SKM-1 (cell line): ENCODE data around the gene GRIN2A.

Source experiments
- DNase-seq: peaks from one replicate; lab custom pipeline; 2025; ENCODE audit not compliant: unreplicated experiment; lab: John Stamatoyannopoulos, UW

The GRIN2A gene

DNA sequence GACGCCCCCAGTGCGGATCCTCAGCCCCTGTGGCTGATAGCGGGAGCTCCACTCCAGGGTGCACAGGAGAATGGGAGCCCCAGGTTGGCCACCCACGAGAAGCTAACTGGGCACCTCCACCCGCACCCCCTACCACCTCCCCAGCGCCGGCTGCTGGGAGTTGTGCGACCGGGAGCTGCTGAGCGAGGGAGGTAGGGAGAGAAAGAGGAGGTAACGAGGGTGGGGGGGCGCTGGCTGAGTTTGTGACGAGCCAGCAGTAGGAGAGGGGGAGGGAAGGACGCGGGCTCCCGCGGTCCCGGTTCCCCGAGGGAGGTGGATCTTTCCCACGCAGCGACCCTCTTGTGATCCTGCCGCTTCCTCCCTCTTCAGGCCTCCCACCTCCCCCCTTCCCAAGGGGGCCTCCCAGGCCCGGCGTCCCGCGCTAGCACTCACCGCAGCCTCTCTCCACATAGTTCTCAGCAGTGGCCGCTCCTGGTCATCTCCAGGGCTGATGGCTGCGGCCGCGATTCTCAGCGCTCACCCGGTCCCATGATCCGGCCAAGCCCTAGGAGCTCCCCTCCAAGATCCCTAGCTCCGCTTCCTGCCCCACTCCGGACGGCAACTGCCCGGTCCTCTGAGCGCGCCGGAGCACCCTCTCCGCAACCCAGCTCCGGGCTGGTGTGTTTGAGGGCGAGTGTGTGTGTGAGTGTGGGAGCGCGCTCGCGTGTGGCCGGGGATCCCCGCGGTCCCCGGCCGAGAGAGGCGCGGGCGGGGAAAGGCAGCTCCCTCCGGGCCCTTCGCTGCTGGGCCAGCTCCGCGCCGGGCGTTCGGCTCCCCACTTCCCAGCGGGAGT lies at the start of gene GRIN2A:
Gene GRIN2A (minus strand): TSS at position 207 of the 832 bp plus-strand sequence. CDS start 2,017 bp downstream, outside the sequence.
- no peak for DNase-seq

DNA sequence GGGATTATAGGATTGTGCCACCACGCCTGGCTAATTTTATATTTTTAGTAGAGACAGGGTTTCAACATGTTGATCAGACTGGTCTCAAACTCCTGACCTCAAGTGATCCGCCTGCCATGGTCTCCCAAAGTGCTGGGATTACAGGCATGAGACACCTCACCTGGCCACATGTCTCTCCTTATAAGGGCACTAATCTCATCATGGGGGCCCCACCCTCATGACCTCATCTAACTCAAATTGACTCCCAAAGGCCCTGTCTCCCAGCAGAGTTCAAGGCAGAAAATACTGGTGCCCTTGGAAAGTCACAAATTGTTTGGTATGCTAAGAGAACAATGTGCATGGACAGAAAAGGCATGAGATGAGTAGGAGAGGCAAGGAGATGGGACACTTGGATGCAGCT lies 49.3 kb upstream of the GRIN2A start:
- DNase-seq, result no peak

DNA sequence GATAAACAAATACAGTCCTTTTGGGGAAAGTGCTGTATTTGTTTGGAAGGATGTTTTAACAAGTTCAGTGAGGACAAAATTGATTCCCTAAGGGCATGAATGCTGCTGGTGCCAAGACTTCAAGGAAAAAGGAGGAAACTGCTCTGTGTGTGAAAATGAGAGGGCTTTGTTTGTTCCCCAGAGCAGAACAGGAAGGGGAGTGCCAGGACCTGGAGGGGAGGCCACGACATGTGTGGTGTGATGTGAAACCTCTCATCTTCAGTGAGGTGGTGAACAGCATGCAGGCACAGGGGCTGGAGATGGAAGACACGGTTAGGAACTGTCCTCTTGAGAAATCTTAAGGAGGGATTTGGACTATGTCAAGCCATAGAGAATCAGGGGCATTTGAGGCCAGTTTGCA lies 46.6 kb upstream of the GRIN2A start:
- DNase-seq, result no peak

DNA sequence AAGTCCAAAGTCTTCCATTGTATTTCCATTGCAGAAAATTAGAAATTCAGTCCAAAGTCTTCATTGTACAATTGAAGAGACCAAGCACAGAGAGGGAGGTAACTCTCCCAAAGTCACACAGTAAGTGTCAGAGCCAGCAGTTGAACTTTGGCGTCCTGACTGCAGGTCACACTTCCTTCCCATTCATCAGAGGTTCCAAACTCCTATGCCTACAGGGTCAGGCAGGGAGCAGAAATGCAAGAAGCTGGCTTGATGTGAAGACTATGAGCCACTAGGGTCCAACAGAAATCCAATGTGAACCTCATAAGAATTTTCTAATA lies 44.7 kb upstream of the GRIN2A start:
- DNase-seq, result no peak

DNA sequence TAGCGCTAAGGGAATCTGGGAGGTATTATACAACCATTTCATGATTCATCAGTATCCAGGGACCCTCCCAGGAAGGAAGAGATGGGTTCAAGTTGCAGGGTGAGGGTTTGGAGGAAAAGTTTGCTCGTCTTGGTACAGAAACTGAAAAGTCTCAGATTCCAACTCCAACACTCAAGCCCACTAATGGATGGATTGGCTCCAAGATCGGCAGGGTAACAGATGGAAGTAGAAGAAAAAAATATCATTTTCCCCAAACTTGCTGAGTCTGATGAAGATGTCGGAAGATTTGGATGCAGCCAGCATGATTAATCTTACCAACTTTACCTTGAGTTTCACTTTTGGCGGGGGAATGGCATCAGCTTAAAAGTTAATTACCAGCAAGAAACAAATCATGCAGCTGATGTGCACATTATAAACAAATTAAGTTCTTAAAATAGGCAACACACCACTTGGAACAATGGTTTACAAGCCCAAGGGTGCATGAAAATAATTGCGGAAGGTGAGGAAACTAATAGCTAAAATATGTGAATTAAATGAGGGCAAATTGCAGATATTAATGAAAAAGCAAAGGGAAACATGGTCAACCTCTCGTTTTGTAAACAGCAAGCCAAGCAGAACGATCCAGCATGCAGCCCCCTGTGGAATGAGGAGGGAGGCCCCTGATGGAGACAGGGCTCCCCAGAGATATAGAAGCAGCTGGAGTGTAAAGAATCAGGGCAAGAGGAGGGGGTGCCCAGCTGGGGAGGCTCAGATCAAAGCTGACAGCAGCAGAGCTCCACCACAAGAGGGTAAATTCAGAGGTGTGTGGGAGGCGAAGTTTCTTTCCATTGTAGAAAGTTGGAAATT lies 44.1 kb upstream of the GRIN2A start:
- DNase-seq, result no peak

DNA sequence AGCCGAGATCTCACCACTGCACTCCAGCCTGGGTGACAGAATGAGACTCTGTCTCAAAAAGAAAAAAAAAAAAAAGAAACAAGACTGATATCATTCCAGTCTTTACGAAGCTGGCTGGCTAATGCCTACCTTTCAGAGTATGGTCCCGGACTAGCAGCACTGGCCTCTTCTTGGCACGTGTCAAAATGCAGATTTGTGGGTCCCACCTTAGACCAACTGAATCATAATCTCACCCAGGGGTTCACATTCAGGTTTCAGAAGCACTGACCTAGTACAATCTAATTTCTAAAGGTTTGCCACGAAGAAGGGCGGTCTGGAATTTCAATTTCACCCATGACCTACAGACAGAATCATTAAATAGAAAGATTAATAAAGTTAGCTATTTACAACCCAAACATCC lies 43.4 kb upstream of the GRIN2A start:
- no peak for DNase-seq

DNA sequence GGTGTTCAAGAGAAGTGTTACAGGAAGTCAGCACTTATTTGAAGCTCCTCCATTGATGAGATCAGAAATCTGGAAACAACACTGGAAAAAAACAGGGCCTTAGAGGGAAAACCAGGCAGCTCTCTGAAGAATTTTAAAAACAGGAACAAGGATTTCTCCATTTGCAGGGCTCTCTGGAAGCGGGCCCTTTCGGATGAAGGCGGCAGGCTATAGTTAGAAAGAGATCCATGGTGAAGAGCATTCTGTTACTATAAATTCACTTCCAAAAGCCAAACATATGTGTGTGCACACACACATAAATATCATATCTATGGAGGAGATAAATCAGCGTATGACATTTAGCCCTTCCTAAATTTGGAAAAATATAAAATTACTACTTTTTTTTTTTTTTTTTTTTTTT lies 42.6 kb upstream of the GRIN2A start:
- no peak for DNase-seq

DNA sequence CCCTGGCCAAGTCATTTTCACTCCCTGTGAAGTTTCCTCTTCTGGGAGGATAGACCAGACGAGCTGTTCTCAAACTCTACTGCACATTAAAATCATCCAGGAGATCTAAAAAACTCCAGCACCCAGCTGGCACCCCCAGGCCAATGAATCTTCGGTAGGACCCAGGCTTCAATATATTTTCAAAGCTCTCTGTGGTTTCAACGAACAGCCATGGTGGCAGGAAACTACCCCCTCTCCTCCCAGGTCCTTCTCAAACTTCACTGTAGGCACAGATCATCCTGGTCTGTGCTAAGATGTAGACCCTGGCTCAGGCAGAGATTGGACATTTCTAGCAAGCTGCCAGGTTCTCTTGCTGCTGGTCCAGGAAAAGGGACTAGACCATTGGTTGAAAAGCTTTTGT lies 38.7 kb upstream of the GRIN2A start:
- no peak for DNase-seq

DNA sequence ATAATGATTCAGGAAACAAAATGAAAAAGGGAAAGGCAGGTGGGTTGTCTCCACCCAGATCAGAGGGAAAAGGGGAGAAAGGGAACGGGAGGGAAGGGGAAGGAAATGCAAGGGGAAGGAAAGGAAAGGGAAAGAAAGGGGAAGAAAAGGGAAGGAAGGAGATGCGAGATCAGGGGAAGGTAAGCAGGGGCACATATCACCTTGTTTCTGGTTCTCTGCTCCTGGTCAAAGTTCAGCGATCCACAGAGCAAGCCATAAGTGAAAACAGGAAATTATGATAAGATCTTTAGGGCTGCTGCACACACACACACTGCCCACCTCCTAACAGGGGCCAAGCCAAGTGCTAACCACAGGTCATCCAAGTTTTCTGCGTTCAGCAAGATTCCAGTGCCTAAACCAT lies 37.5 kb upstream of the GRIN2A start:
- no peak for DNase-seq

DNA sequence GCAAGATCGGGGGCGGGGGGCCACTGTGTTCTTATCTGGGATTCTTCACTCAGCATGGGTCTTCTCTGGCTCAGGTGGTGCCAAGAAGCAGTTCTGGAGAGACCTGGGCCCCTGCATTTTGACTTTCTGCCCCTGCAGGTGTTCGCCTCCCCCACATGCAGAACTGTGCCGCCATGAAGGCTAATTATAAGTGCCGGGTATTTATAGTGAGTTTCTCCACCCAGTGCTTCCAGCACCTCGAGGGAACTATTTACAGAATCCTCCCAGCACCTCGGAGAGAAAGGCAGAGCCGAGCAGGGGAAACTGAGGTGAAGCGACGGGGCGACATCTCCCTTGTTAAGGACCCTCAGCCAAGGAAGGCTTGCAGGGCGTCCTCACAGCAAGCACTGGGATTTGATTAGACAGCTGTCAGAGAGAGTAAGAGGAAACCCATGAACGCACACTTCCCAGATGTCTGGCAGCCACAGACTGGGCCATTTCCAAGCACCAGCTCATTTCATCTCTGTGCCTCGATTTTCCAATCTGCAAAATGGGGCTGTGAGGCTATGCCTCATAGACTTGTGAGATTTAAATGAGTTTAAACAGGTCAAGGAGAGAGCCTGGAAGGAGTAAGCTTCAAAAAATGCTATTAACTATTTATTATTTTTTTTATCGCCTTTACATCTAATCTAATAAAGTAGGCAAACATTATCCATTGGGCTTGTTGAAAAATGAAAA lies 36.4 kb upstream of the GRIN2A start:
- DNase-seq, result no peak

DNA sequence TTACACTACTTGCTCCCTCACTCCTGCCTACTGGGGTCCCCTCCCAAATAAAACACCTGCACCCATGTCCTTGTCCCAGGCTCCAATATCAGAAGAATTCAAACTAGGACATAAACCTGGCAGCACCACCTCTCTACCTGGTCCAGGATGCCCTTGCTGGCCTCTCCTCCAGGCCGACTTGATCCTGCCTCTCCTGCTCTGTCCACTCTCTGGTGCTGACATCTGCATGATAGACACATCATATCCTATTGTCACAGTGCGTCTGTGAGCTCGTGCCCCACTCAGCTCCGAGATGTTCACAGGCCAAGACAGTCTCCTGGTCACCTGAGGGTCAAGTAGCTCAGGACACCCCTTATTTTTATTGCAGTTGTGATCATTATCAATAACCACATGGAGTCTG lies 31.5 kb upstream of the GRIN2A start:
- no peak for DNase-seq

DNA sequence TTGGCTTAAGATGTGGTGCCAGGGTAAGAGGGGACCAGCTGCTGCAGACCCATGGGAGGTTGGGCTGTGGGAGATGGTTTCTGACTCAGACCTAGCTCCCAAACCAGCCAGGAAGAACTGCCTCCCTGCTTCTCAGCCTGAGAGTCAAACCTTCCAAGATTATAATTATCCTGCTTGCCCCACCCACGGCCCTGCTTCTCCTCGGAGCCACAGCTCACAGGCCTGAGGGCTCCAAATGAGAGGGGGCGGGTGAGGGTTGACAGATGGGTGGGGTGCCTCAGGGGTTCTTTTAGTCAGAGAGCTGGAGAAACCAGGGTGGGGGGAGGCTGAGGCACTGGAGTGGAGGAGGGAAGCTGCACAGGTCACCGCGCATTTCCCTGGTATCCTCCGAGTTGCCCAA lies 28.7 kb upstream of the GRIN2A start:
- DNase-seq, result no peak

DNA sequence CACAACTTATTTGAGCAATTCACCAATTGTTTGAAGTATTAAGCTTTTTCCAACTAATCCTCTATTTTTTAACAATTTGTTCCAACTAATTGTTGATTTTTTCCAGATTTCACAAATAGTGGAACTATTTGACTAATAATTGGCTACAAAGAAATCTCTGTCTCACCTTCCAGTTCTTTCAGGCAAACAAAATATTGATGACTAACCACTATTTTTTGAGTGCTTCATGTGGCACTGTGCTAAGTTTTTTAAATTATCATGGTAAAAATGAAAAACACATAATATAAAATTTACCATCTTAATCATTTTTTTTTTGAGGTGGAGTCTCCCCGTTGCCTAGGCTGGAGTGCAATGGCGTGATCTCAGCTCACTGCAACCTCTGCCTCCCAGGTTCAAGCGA lies 24.6 kb upstream of the GRIN2A start:
- DNase-seq, result no peak

DNA sequence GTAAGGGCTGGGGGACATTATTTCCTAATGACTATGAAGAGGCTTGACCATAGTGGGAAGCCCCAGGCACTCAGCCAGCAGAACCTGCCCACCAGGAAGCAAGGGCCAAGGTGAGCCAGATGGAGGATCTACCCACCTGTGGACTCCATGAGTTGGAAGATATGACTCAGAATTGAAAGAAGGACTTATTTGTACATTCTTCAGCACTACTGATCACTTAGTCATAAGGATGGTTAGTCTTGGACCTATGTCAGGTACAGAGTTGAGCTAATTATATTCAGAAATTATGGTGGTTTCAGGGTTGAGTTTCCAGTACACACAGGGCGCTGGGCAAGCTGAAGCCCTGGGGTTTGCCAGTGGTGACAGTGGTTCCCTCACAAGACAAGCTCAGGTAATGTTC lies 24.0 kb upstream of the GRIN2A start:
- no peak for DNase-seq

DNA sequence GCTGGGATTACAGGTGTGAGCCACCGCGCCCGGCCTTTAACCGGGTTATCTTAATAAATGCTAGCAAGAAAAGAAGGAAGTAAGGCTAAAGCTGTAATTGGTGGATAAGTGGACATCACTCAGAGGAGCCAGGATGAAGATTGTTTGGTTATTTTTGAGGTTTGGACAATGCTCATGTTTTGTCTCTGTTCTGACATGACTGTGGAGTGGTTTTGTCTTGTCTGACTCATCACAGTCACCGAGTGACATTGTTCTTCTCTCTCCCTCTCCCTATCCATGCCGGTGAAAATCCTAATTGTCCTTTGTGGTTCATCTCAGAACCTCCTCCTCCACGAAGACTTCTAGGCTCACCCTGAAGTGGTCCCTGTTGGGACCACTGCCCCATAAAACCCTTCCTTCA lies 23.5 kb upstream of the GRIN2A start:
- DNase-seq, result no peak

DNA sequence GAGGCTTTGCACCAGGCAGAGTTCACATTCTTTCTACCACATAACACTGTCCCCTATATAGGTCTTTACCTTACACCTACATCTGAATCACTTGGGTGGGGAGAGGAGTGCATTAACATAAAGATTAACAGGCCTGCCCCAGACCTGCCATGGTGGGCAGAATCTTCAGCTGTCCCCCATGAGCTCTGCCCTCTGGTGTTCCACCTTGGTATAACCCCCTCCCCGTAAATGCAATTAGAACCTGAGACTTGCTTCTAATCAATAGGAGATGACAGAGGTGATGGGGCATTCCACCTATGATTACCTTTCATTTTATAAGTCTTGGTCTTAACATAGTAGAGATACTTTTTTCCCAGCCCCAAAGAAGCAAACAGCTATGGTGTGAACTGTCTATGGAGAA lies 20.4 kb upstream of the GRIN2A start:
- no peak for DNase-seq

DNA sequence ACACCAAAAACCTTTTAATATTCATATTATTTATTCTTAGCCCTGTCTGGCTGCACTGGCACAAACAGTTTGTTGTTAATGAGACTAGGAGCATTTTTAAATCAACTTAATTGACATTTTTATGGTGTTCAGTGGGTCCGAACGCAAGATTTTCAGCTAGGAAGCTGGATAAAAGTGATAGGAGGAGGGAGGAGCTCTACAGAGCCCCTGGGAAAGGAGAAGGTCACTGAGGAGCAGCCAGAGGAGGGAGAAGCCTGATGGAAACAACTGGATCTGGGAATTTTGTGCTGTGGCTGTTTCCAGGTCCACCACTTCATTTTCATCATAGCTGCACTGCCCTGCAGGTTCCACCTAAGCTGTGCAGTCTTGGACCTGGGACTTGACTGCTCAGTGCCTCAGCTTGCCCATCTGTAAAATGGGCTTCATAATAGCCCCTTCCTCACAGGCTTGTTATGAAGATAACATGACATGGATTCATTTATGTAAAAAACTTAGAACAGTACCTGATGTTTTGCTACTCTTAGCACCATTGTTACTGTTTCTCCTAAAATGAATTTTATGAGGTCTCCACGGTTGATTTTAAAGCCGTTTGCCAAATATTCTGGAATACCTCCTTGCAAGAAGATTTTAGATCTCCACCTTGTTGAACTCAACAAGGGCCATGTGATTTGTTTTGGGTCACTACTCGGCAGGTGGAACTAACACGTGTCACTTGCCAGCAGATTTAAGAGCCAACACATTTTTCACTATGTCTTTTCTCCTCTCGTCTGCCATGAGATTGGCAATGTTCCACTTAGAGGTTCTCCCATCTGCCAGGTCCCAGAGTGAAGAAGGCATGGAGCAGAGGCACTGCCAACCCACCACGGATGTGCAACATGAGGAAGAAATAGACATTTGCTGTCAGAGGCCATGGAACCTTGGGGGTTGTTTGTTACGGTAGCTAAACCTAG lies 18.7 kb upstream of the GRIN2A start:
- no peak for DNase-seq

DNA sequence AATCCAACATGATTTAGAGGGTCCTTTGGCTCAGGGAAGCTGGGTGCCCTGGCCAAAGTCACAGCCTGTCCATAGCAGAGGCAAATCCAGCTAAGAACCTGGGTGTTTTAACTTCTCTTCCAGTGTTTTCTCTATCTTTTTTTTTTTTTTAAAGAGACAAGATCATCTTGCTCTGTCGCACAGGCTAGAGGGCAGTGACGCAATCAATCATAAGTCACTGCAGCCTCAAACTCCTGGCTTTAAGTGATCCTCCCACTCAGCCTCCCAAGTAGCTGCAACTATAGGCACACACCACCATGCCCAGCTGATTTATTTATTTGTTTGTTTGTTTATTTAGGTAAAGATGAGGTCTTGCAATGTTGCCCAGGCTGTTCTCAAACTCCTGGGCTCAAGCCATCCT lies 14.8 kb upstream of the GRIN2A start:
- DNase-seq, result no peak

DNA sequence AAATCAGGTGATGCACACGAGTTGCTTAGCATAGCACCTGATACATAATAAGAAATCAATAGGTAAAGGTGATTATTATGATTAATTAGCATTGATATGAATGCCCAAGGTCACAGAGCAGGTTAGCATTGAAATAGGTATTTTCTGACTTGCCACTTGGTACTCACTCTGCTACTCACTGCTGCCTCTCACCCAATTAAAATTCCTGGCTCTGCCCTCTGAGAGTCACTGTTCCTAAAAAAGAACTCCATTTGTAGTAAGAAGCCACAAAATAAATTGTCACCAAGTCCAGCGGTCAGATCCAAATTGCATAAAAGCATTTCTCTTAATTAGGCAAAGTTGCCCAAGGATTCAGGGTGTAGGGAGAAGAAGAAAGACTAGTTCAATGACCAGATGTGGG lies 8.9 kb upstream of the GRIN2A start:
- no peak for DNase-seq

DNA sequence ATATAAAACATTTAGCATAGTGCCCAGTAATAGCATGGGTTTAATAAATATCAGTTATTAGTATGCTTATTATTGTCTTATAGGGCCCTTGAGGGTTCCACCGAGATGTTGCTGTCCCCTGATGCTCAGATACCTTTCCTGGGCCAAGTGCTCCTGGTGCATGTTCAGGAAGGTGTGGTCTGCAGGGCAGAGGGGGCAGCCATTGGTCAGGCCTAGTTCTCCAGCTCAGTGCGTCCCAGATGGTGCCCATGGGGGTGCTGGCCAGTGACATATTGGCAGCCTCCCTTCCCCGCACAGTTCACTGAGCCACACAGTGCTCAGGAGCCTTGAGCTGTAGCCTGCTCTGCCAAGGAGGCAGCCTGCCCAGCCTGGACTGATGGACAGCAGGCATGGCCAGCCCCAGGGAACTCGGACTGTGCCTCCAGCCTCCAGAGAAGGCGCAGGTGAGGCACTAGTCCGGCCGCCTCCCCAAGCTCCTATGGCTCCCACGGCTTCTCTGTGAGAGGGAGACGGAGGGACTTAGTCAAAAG lies 7.7 kb upstream of the GRIN2A start:
- no peak for DNase-seq

DNA sequence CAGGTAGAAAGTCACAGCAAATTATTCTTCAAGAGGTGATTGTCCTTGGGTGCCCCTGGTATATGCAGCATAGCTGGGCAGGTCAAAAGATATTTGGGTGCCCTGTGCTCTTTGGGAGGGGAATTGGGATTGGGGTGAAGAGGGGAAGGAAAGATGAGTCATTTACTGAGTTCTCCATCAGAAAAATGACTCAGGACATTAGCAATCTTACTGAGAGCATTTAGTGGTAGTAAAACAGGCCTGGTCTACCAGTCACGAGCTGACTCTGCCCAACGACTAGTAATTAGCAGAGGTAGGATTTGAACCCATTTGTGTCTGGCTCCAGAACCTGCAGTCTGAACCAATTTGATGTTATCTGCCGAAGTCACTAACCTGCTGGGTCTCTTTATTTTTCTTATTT lies 6.0 kb upstream of the GRIN2A start:
- DNase-seq, result no peak
